T-helper 22 cell (primary cell): ENCODE measurements around the gene GAR1.
"Not testable (repeated sequence)": the region's sequence is repeated elsewhere in the genome, so short reads cannot be mapped to it uniquely, and the experiment has no call there.

Experiments used
- DNase-seq: peaks from one replicate; pipeline ENCODE4 v3.0.0-alpha.2; 2020; ENCODE audit warnings: low read depth

Gene GAR1

DNA sequence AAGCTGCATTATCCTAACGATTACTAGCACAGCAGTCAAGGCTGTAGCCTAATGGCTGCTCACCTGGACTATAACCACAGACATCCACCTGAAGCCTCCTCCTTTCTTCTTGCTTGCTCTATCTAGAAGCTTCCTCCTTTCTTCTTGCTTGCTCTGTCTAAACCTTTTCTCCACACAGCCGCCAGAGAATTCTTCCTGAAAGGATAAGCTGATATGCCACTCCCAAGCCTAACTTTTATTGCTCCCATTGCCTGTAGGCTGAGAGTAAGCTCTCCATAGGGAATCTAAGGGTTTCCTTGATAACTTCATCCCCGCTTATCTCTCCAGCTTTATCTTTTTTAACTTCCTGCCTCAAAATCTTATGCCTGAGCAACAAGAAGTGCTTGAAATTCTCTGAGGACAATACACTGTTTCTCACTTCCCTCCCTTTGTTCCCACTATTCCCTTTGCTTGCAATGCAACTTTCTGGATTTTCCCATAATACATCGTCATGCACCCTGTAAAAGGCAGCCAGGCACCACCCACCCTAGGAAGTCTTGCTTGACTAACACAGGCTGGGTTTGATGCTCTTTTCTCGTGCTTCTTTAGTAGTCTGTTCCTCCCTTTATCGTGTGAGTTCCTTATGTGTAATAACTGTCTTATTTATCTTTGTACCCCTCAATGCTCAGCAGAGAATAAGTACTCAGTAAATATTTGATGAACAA, 31.0 kb downstream of the GAR1 start:
- no peak for DNase-seq

DNA sequence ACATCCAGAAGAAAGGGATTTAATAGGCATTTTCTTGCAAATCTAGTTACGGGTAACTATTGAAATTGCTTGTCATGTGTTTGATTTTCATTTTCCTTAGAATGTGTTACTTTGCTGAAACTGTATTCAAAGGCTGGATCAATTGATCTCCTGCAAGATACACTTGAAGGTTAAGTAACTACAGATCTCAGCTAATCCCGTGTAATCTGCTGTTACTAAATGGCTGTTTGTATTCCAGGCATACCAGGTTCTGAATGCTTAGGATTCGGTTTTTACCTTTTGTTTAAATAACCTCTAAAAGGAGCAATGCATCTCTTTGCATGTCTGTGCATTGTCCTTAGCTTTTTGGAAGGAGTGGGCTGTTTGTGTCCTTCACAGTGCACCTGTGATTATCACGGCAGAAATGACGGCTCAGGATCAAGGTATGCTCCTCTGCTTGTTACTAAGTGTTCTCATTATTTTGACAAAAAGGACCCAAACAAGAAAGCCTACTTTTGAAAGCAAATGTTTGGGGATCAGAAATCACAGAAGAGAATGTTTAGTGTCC, 32.4 kb downstream of the GAR1 start, which contains the start of gene LRIT3:
TSS of gene LRIT3 (plus strand) at position 212 of the 547 bp plus-strand sequence. CDS start at position 307, 95 bp downstream.
- DNase-seq = no peak

DNA sequence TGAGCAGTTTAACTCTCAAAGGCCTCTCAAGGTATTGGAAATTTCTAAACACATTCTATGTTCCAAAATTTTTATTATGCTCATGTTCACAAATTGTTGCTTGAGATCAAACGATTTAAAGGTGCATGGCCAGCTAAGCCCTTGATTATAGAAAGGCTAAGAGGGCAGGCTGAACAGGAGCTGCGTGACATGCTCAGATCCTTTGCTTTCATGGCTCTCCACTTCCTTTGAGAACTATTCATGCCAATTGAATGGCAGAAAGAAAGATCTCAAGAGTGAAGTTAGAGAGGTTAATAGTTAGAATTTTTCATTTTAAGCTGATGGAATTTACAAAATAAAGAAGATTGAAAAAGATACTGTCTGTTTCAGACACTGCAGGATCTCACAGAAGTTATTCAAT, 32.9 kb downstream of the GAR1 start:
- no peak for DNase-seq

DNA sequence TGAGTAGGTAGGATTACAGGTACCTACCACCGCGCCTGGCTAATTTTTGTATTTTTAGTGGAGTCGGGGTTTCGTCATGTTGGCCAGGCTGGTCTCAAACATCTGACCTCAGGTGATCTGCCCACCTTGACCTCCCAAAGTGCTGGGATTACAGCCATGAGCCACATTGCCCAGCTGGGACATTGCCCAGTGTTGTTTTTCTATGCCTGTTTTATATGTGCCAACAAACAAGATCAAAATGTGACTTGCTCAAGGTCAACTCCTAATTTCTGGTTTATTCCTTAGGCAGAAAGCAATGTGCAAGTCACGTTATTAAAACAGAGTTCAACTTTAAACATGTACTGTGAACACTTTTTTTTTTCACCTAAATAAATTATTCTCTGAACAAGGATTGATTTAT, 35.0 kb downstream of the GAR1 start:
- no peak for DNase-seq

DNA sequence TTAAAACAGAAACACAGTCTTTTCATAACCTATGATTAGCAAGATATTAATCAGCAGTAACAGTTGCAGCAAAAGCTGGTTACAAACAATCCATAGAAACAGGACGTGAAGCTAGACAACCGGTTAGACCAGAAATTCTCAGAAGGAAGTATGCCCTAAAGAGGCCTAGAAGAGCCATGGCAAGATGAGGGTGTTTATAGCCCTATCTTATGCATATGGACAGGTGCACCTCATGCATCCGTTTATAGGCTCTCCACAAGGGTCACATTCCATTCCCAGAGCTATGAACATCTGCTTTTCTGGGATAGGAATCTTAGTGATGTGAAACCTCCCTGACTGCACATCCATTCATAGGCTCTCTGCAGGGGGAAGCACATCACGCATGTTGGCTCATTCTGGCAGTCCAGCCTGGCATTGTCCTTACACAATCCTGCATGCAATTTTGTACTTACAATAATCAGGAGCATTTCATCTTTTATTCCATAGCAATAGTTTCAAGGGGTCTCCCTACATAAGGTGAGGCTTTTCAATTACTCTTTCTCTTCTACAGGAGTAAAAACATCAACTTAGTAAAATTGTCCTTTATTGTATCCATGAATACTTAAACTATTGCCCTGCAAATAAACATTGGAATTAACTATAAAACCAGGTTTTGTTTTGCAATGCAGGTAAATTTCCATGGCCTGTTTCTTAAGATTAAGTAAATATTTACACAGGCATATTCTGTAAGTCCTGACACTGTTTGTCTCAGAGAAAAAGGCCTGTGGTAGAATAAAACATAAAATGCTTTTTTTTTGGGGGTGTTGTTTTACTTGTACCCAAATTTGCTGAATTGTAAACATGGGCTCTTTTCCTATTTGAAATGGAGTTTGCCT, 44.1 kb downstream of the GAR1 start:
- not testable (repeated sequence) for DNase-seq

DNA sequence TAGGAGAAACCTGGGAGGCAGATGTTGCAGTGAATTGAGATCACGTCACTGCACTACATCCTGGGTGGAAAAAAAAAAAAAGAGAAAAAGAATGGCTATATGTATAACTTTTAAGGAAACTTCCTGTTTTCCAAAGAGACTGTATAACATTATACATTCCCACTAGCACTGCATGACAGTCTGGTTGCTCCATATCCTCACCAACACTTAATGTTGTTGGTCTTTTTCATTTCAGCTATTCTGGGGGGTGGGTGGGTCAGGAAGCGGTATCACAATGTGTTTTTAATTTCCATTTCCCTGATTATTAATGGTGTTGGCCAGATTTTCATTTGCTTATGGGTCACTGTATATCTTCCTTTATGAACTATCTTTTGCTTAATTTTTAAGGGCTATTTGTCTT, 45.7 kb downstream of the GAR1 start:
- no peak for DNase-seq

DNA sequence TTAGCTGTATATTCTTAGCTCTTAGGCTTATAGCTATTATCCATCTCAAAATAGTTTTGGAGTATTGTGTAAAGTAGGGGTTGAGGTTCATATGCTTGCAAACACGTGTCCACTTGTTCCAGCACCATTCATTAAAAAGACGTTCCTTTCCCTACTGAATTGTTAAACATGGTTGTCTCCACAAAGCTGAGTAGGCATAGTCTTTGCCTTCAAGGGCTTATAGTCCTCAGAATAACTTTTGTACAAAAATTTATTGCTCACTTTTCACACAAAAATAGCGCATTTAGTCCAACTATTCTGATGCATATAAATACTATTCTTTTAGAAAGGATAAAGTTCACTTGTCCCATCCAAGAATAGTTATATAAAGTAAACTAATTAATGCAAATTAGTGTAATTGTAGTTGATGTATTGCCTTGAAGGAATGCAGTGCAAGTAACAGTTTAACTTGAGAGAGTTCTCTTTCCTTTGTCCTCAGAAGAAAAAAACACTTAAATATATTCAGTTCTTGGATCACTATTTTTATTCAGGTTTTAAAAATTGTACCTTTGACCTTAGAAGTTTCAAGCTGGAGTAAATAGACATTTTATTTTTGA, 46.5 kb downstream of the GAR1 start:
- no peak for DNase-seq

DNA sequence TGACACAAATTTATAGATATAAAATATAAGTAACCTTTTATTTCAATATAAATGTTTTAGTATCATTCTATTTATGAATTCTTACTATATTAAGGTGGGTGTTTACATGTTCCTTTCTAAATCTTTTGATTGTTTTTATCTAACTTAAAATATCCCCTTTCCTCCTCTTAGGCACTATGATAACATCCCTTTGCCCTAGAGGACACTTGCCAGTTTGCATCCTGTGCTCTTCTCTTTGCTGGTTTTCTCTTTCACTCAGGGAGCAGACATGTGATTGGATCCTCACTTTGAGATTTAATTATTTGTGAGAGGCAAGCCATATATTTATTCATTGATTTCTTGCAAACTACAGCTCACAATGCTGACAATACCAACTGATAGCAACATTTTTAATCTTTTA, 48.6 kb downstream of the GAR1 start:
- no peak for DNase-seq

DNA sequence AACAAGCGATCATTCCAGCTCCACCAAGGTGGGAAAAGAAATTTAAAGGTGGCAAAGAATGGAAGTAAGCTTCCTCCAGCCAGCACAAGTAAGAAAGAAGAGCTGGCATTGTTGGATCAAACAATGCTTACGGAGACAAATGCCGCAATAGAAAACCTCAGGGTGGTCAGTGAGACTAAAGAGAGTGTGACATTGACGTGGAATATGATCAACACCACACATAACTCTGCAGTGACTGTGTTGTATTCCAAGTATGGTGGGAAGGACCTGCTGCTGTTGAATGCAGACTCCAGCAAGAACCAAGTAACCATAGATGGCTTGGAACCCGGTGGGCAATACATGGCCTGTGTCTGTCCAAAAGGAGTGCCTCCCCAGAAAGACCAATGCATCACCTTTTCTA, 54.5 kb downstream of the GAR1 start:
- DNase-seq = no peak

DNA sequence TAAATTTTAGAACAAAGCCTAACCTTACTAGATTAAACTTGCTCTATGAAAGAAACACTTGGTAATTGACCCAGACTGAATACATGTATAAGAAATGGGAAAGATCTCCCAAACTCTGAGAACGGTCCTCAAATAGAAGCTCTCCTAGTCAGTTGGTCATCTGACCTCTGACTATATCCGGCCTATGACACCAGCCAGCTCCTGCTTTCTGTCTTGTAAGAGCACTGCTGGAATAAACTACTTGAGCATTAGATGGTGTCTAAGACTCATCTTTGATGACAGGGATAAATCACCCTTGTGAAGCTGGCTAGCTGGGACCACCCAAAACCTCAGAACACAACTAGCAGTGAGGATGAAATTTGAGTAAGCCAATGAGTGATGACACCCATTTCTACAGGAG, 56.5 kb downstream of the GAR1 start:
- DNase-seq = no peak

DNA sequence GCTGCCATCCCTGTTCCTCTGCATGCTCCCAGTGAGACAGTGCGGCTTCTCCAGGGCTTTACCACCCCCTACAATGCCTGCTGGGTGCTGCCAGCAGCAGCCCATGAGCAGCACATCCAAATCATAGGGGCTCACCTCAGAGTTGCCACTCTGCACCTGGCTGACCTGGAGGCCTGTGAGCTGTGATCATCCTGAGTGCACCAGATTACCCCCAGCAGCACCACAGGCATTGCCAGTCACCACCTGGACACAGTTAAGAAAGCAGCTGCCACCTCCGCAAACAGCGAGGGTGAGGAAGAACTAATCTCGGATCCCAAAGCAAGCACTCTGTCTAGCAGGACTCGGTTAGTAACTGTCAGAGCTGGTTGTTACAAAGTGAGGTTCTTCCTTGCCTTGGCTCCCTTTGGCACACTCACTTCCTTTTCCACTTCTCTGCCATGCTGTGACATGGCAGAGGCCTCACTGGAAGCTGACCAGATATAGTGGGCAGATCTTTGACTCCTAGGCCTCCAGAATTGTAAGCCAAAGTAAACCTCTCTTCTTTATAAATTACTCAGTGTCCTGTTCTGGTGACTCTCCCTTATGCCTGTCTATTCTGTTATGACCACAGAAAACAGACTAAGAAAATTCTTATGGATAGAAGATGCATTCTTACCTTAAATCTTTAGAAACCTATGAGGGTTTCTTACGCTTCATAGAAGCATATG, 57.5 kb downstream of the GAR1 start:
- no peak for DNase-seq

DNA sequence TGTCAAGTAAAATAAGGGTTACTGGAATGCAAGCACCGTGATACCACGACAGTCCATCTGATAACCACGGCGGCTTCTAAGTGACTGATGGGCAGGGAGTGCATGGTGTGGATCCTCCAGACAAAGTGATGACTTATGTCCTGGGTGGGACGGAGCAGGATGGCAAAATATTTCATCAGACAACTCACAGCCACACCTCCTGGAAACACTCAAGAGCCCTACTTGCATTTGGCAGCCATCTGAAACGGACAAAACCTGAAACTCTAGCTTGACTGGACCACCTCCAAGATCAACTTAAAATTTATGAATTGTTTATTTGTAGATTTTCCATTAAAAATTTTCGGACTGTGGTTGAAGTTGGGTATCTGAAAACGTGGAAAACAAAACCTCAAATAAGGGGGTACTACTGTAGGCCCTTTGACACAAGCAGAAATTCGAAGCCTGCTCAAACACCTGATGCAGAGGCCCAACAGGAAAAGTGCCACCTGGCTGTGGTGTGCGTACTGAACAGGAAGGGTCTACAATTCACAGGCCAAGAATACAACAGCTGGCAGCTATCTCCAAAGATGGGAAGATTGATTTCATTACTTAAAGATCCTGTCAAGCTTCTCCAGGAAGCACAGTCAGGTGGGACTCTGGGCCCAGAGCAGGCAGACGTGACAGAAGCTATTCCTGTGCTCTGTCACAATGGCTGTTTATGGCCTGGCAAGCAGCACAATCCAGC, 58.4 kb downstream of the GAR1 start:
- DNase-seq = no peak
